Activated naive CD4-positive, alpha-beta T cell treated with anti-CD3 and anti-CD28 coated beads, Interleukin-2, amount 50 U/mL, for 72 hours (primary cell): ENCODE data around the gene CYP26A1. TPM values are rescaled to one million over a fixed set of nuclear protein-coding genes. Genes with fewer than 3 reads are reported as not detected.

Experiments used
- ATAC-seq, 2 donors: fragments of 150-1000 bp; cut with Tn5 transposase; 2 replicates each; pipeline ENCODE4 v1.10.0; 2021; ENCODE audit warnings: mild to moderate bottlenecking in 2 of 2, moderate library complexity in 2 of 2
- DNase-seq, 2 donors: peaks; one replicate each; pipeline ENCODE4 v3.0.0; 2021 to 2022; ENCODE audit warnings: low spot score in 2 of 2
- H3K27ac Mint-ChIP-seq, 2 donors: one replicate each; pipeline ENCODE4 v1.8.0; 2022; ENCODE audit warnings: mild to moderate bottlenecking in 2 of 2, mixed read lengths in 2 of 2
- H3K36me3 Mint-ChIP-seq, 2 donors: one replicate each; pipeline ENCODE4 v1.8.0; 2022; ENCODE audit warnings: mixed read lengths in 2 of 2
- H3K9me3 Mint-ChIP-seq, 2 donors: one replicate each; pipeline ENCODE4 v1.8.0; 2022; ENCODE audit warnings: mixed read lengths in 2 of 2
- total RNA-seq, 2 donors: library from RNA; stranded (reverse); gene quantifications; one replicate each; pipeline ENCODE4 v1.2.3, GENCODE V29; 2022

Gene CYP26A1
- total RNA-seq, 2 donors from 2014 or later, result 0.43 TPM; not detected in 1

GRCh38 chr10:93062514-93063143, 11.1 kb upstream of the CYP26A1 start:
- DNase-seq, result peak in 1 of 2 donors; percentile 80
- Mint-ChIP-seq H3K27ac (peak overlapping the region in 1 of 2 donors; percentile 28), H3K36me3 (peaks cover 5 to 6% of the 10 kb centered on the region in 2 donors), H3K9me3 (no peaks in the 10 kb centered on the region)
- peak; percentile 74 to 91 for ATAC-seq

GRCh38 chr10:93063144-93063976, 10.3 kb upstream of the CYP26A1 start:
- H3K36me3 Mint-ChIP-seq, result peaks cover 0 to 6% of the 10 kb centered on the region in 2 donors
- no peak overlapping the region for H3K27ac Mint-ChIP-seq
- ATAC-seq (no peak), DNase-seq (no peak)
- no peaks in the 10 kb centered on the region for H3K9me3 Mint-ChIP-seq

GRCh38 chr10:93063977-93064660, 9.6 kb upstream of the CYP26A1 start:
- Mint-ChIP-seq H3K36me3 (peaks cover 0 to 6% of the 10 kb centered on the region in 2 donors), H3K9me3 (no peaks in the 10 kb centered on the region), H3K27ac (no peak overlapping the region)
- DNase-seq (no peak), ATAC-seq (no peak)

GRCh38 chr10:93064874-93065660, 8.6 kb upstream of the CYP26A1 start:
- H3K36me3 Mint-ChIP-seq, result peaks cover 0 to 2% of the 10 kb centered on the region in 2 donors

GRCh38 chr10:93065675-93066543, 7.8 kb upstream of the CYP26A1 start:
- H3K36me3 Mint-ChIP-seq, result no peaks in the 10 kb centered on the region
- DNase-seq (no peak), ATAC-seq (no peak)
- no peaks in the 10 kb centered on the region for H3K9me3 Mint-ChIP-seq
- H3K27ac Mint-ChIP-seq, result no peak overlapping the region

More at GRCh38 chr10:93064874-93065660, 8.6 kb upstream of the CYP26A1 start:
- ATAC-seq (no peak), DNase-seq (no peak)
- no peak overlapping the region for H3K27ac Mint-ChIP-seq
- no peaks in the 10 kb centered on the region for H3K9me3 Mint-ChIP-seq

GRCh38 chr10:93066544-93066913, 7.2 kb upstream of the CYP26A1 start:
- H3K36me3 Mint-ChIP-seq, result no peaks in the 10 kb centered on the region
- no peaks in the 10 kb centered on the region for H3K9me3 Mint-ChIP-seq
- H3K27ac Mint-ChIP-seq, result no peak overlapping the region
- ATAC-seq, result no peak
- DNase-seq, result no peak

- DNase-seq (no peak), ATAC-seq (no peak)
- peaks cover 0 to 5% of the 10 kb centered on the region in 2 donors for H3K36me3 Mint-ChIP-seq
- no peak overlapping the region for H3K27ac Mint-ChIP-seq
- no peaks in the 10 kb centered on the region for H3K9me3 Mint-ChIP-seq
These were observed 6.0 kb upstream of the CYP26A1 start for GRCh38 chr10:93067443-93068365.

- ATAC-seq (peak in 1 of 2 donors; percentile 31), DNase-seq (no peak)
- H3K27ac Mint-ChIP-seq, result no peak overlapping the region
- H3K9me3 Mint-ChIP-seq, result no peaks in the 10 kb centered on the region
- peaks cover 0 to 5% of the 10 kb centered on the region in 2 donors for H3K36me3 Mint-ChIP-seq
These were observed 5.1 kb upstream of the CYP26A1 start for GRCh38 chr10:93068411-93069244.

- ATAC-seq, result no peak
- Mint-ChIP-seq H3K36me3 (peaks cover under 1 to 5% of the 10 kb centered on the region in 2 donors), H3K27ac (no peak overlapping the region), H3K9me3 (no peaks in the 10 kb centered on the region)
- no peak for DNase-seq
These were observed 4.5 kb upstream of the CYP26A1 start for GRCh38 chr10:93069245-93069561.

GRCh38 chr10:93070378-93071176, 3.1 kb upstream of the CYP26A1 start:
- no peaks in the 10 kb centered on the region for H3K9me3 Mint-ChIP-seq
- H3K36me3 Mint-ChIP-seq, result peaks cover 4 to 9% of the 10 kb centered on the region in 2 donors
- no peak overlapping the region for H3K27ac Mint-ChIP-seq
- DNase-seq (no peak), ATAC-seq (no peak)

GRCh38 chr10:93071177-93071472, 2.6 kb upstream of the CYP26A1 start:
- H3K27ac Mint-ChIP-seq, result no peak overlapping the region
- no peak for ATAC-seq

GRCh38 chr10:93071674-93072224, 1.9 kb upstream of the CYP26A1 start:
- Mint-ChIP-seq H3K9me3 (no peaks in the 10 kb centered on the region), H3K36me3 (peaks cover 4 to 9% of the 10 kb centered on the region in 2 donors), H3K27ac (no peak overlapping the region)
- no peak for ATAC-seq
- DNase-seq, result no peak

More at GRCh38 chr10:93071177-93071472, 2.6 kb upstream of the CYP26A1 start:
- no peak for DNase-seq
- H3K36me3 Mint-ChIP-seq, result peaks cover 4 to 9% of the 10 kb centered on the region in 2 donors
- no peaks in the 10 kb centered on the region for H3K9me3 Mint-ChIP-seq

GRCh38 chr10:93072225-93072712, 1.4 kb upstream of the CYP26A1 start:
- DNase-seq (no peak), ATAC-seq (peak in 1 of 2 donors; percentile 23)
- no peak overlapping the region for H3K27ac Mint-ChIP-seq
- H3K36me3 Mint-ChIP-seq, result peaks cover 4 to 9% of the 10 kb centered on the region in 2 donors
- no peaks in the 10 kb centered on the region for H3K9me3 Mint-ChIP-seq
